IPS-NIHi7 (cell line): ENCODE measurements around the gene RAB1A.
A peak's percentile ranks its signal among the peaks of the same experiment; 100 is the strongest.
"Not testable (repeated sequence)": the region's sequence is repeated elsewhere in the genome, so short reads cannot be mapped to it uniquely, and the experiment has no call there.

Experiments
- DNase-seq: peaks from one replicate; pipeline ENCODE4 v3.0.0; 2012; ENCODE audit warnings: mixed read lengths; ENCODE audit errors: extremely low spot score

The RAB1A gene

GRCh38 chr2:65136253-65136652 lies 6.3 kb upstream of the RAB1A start:
- DNase-seq = no peak

GRCh38 chr2:65134158-65134557 lies 4.3 kb upstream of the RAB1A start:
- DNase-seq = no peak

DNA sequence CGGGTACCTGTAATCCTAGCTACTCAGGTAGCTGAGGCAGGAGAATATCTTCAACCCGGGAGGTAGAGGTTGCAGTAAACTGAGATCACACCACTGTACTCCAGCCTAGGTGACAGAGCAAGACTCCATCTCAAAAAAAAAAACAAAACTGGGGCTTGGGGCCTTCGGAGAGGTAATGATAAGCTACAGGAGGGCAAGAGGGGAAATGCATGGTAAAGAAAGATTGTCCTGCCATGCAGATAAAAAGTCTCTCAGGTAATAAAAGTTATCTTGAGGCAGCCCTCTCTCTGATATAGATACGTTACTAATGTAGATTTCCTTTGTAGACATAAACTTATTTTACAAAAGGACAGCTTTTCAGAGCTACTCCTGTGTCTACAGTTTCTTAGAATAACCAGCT lies 3.7 kb upstream of the RAB1A start:
- no peak for DNase-seq

GRCh38 chr2:65132930-65133329 lies 3.0 kb upstream of the RAB1A start:
- not testable (repeated sequence) for DNase-seq

DNA sequence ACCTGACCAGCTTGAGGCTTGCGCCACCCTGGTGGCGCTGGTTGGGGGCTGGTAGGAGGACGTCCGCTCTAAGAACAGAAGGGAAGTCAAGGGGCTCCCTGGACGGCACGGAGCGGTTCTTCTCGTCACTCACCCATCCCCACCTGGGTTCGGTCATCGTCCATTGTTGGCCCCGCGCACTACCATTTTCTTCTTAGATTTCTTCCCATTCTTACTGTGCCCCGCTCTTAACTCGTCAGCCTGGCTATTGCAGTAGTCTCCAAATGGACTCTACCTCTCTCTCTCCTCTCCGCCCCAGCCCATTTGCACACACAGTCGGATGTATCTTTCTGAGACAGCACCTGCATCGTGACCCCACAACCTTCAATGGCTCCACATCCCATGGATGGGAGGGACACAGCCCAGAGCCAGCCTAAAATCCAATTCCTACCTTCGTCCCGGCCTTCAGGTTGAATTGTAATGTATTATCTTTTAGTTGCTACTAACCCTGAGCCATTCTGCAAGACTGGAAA lies 814 bp upstream of the RAB1A start:
- DNase-seq = no peak

GRCh38 chr2:65129286-65129825 lies 550 bp downstream of the RAB1A start:
- DNase-seq = peak; percentile 39

- DNase-seq = no peak
Observed at GRCh38 chr2:65128297-65129190, 1.4 kb downstream of the RAB1A start.

GRCh38 chr2:65125457-65125856 lies 4.4 kb downstream of the RAB1A start:
- not testable (repeated sequence) for DNase-seq

GRCh38 chr2:65122313-65122712 lies 7.6 kb downstream of the RAB1A start:
- DNase-seq = no peak

- no peak for DNase-seq
Observed at GRCh38 chr2:65120990-65121693, 8.8 kb downstream of the RAB1A start.

DNA sequence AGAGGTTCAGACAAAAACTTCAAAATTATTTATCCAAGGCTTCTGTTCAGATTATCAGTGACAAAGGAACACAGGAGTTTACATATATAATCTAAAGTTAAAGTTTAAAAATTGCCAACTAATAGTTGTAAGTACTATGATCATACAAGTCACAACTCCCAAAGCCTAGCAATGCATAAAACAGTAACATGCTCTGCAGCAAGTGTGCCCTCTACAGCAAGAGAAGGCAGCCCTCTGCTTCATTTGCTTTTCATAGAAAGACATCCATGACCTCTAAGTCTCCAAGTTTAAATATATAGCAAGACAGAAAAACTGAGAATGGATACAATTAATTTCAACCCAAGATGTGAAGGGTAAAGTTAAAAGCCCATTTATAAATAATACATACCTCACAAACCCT lies 13.3 kb downstream of the RAB1A start:
- DNase-seq = no peak

GRCh38 chr2:65114921-65115320 lies 15.0 kb downstream of the RAB1A start:
- DNase-seq = no peak

DNA sequence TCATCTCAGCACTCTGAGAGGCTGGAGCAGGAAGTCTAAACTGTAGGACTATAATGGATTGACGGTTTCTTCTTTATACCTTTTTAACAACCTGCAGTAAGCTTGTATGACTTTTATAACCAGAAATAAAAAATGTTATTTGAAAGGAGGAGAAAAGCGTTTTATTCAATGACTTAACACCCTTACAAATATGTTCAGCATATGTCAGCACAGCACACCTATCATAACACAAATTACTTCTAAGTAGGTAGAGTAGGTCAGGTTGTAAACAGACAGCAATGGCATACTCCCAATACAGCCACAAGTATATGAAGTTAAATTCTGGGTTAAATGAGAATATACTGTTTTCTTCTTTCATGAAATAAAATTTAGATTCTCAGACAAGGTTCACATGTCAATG lies 16.1 kb downstream of the RAB1A start:
- no peak for DNase-seq

DNA sequence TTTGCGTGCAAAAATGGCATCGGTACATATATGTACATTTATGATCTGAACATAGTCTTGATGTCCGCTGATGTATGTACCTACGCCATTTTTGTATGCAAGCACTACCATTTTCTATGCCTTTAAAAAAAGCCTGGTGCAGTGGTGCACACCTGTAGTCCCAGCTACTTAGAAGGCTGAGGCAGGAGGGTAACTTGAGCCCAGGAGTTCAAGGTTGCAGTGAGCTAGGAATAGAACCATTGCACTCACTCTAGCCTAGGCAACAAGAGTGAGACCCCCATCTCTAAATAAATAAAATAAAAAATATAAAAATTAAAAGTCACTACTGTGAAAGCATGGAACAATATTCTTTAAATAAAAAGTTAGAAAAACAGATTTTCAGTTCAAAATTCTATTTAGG lies 16.7 kb downstream of the RAB1A start:
- no peak for DNase-seq

GRCh38 chr2:65112633-65113032 lies 17.3 kb downstream of the RAB1A start:
- DNase-seq = no peak

GRCh38 chr2:65108780-65109179 lies 21.1 kb downstream of the RAB1A start:
- DNase-seq = no peak

DNA sequence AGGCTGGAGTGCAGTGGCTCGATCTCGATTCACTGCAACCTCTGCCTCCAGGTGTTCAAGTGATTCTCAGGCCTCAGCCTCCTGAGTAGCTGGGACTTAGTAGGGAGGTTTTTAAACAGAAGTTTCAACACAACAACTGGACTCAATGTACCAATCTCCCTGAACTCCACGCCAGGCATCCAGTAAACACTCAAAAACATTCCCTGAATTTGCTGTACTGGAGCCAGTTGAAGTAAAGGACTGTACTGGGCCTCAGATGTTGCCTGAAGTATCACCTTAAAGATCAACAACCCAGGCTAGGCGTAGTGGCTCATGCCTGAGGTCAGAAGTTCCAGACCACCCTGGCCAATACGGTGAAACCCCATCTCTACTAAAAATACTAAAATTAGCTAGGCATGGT lies 22.4 kb downstream of the RAB1A start:
- DNase-seq = no peak

- DNase-seq = no peak
Observed at GRCh38 chr2:65103013-65103715, 26.7 kb downstream of the RAB1A start.

- DNase-seq = no peak
Observed at GRCh38 chr2:65101071-65101470, 28.8 kb downstream of the RAB1A start.

- no peak for DNase-seq
Observed at GRCh38 chr2:65098741-65099140, 31.2 kb downstream of the RAB1A start.

DNA sequence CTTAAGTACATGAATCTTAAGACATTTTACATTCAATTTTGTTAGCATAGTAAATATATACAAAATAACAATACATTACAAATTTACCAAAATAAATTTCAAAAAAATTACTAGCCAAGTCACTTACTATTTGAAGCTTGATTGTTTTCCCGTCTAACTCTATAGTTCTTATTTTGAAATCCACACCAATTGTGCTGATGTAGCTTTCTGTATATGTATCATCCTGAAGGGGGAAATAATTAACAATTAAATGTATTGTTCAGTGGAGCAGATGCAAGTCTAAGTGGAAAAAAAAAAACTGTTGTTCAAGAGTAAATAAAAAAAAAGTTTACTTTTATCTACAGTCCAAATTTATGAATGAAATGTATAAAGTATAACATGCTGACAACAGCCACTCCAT lies 32.1 kb downstream of the RAB1A start:
- DNase-seq = no peak

GRCh38 chr2:65096948-65097347 lies 33.0 kb downstream of the RAB1A start:
- no peak for DNase-seq
